Adrenal gland (tissue), 12 donors: ENCODE measurements around the gene VKORC1. TPM values are rescaled to one million over a fixed set of nuclear protein-coding genes. Genes with fewer than 3 reads are reported as not detected.

ENCODE experiments used
- DNase-seq, 7 donors: peaks; one replicate each; pipeline ENCODE4 v3.0.0-alpha.2; 2019 to 2020
- H3K27ac ChIP-seq, 5 donors: fragments of 200-600 bp; sonication (generic) in 4 of 5; 1 replicate in 3 of 5; 2 replicates in 2 of 5; pipeline versions ENCODE4 v1.5.1 to v1.8.0; 2016 to 2020; ENCODE audit warnings: mild to moderate bottlenecking in 1 of 5
- H3K27me3 ChIP-seq: fragments of 200-600 bp; 2 replicates; pipeline ENCODE4 v1.8.0; 2021
- H3K36me3 ChIP-seq, 2 donors: fragments of 200-600 bp; replicated peaks in 1 of 2; 1 replicate in 1 of 2; 2 replicates in 1 of 2; pipeline versions ENCODE4 v1.5.1 to v1.8.0; 2018 to 2022
- H3K4me1 ChIP-seq, 2 donors: fragments of 200-600 bp; replicated peaks in 1 of 2; 1 replicate in 1 of 2; 2 replicates in 1 of 2; pipeline versions ENCODE4 v1.5.1 to v1.8.0; 2018 to 2021
- H3K4me3 ChIP-seq, 4 donors: fragments of 200-600 bp; sonication (generic) in 3 of 4; one replicate each; pipeline ENCODE4 v1.5.1; 2016 to 2018
- H3K9me3 ChIP-seq, 3 donors: fragments of 200-600 bp; sonication (generic) in 1 of 3; replicated peaks in 1 of 3; 1 replicate in 2 of 3; 2 replicates in 1 of 3; pipeline versions ENCODE4 v1.5.1 to v1.8.0; 2016 to 2021
- POLR2A ChIP-seq, 2 donors: fragments of 450-650 bp; IDR thresholded peaks; one replicate each; pipeline ENCODE4 v1.6.1; 2017; ENCODE audit warnings: antibody characterized with exemption in 2 of 2, mild to moderate bottlenecking in 2 of 2, moderate library complexity in 1 of 2
- WGBS, 4 donors: extraction: QIAGEN DNeasy Blood & Tissue Kit in 2 of 4; methylation state at CpG; one replicate each; pipeline versions ENCODE4 v1.1.5 to v1.1.7; 2013 to 2017; 5-methylcytosine and 5-hydroxymethylcytosine counted together
- intact Hi-C, 2 donors: fragments of 100-400 bp; cut with DNase I; formaldehyde crosslinking; loops; one replicate each; pipeline versions ENCODE4 v1.14.1 to v1.15.0; 2022 to 2023
- polyA plus RNA-seq, 3 donors: library from polyadenylated mRNA; stranded (reverse); fragments of 200-250 nt in 2 of 3; fragments of 350-450 nt in 1 of 3; fragmentation: Illumina TruSeq in 1 of 3; extraction: RNeasy Lipid Tissue Mini Kit (QIAGEN cat#74804) in 1 of 3; gene quantifications; one replicate each; pipeline ENCODE4 v1.2.3, GENCODE V29; 2013 to 2014
- total RNA-seq, 9 donors: library from RNA; depleted of rRNA in 4 of 9; stranded (reverse); fragments of >200 nt in 4 of 9; fragments of 120-200 nt in 1 of 9; fragmentation: NEBNext Ultra II Directional in 1 of 9; extraction: Animal tissue kit (Norgen Biotek cat#: 25700) in 1 of 9; gene quantifications; one replicate each; pipeline versions ENCODE4 v1.1.0 to v1.2.4, GENCODE V29; 2013 to 2023
- TF ChIP-seq, protein P1 (sequence below), 6 experiments: fragments of 450-650 bp in 4 of 6; fragments of 200-600 bp in 2 of 6; sonication (generic) in 1 of 6; IDR thresholded peaks; 1 replicate in 5 of 6; 2 replicates in 1 of 6; pipeline versions ENCODE4 v1.5.1 to v1.8.0; 2016 to 2021; ENCODE audit warnings: antibody characterized with exemption in 6 of 6, mild to moderate bottlenecking in 2 of 6, moderate library complexity in 1 of 6
- donor health status: healthy with polysubstance abuse.
- donor health status: Bipolar disorder and iron deficiency.
- donor health status: DM: yes; HTN: yes; CAD: no.
- donor health status: DM: no; HTN: no; CAD: no.
- donor health status: DM: no; HTN: no; CAD: no.
- donor health status: DM: yes; HTN: yes; CAD: no.

Gene VKORC1
- total and polyA plus RNA-seq, 12 donors, result 38.6 to 267 (median 120) TPM

DNA sequence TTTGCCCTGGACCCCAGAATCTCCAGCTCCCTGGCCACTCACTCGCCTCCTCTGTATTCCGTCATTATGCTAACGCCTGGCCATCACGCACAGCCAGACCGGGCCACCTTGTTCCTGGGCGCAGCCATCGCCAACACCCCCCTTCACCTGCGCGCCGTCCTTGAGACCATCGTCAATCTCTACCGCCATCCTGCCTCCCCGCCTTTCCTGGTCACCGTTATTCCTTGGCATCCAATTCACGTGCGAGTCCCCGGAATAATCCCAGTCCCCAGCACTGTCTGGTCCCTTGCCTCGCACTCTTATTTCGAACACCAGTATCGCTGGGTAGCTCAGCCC, 541 bp downstream of the VKORC1 start:
- Histone ChIP-seq H3K4me1 (peaks cover 6 to 10% of the 10 kb centered on the region in 2 donors), H3K9me3 (no peaks in the 10 kb centered on the region), H3K4me3 (peak overlapping the region; percentile 54 to 78 (median 64)), H3K36me3 (peaks cover 0 to 14% of the 10 kb centered on the region in 2 donors), H3K27me3 (no peaks in the 10 kb centered on the region), H3K27ac (peak overlapping the region; percentile 64 to 93 (median 79))
- TF ChIP-seq, protein P1, sequence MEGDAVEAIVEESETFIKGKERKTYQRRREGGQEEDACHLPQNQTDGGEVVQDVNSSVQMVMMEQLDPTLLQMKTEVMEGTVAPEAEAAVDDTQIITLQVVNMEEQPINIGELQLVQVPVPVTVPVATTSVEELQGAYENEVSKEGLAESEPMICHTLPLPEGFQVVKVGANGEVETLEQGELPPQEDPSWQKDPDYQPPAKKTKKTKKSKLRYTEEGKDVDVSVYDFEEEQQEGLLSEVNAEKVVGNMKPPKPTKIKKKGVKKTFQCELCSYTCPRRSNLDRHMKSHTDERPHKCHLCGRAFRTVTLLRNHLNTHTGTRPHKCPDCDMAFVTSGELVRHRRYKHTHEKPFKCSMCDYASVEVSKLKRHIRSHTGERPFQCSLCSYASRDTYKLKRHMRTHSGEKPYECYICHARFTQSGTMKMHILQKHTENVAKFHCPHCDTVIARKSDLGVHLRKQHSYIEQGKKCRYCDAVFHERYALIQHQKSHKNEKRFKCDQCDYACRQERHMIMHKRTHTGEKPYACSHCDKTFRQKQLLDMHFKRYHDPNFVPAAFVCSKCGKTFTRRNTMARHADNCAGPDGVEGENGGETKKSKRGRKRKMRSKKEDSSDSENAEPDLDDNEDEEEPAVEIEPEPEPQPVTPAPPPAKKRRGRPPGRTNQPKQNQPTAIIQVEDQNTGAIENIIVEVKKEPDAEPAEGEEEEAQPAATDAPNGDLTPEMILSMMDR (IDR thresholded peaks at IDR 0.05), result no peak
- no peak for TF ChIP-seq POLR2A (IDR thresholded peaks at IDR 0.05)
- intact Hi-C loops, result no loop called here
- WGBS, 4 donors, result 0 to 1% (median 0%) methylated on average over 18 to 20 of the region's 20 CpGs
- DNase-seq, result peak in 3 of 7 donors; percentile 43 to 54 (median 53)

DNA sequence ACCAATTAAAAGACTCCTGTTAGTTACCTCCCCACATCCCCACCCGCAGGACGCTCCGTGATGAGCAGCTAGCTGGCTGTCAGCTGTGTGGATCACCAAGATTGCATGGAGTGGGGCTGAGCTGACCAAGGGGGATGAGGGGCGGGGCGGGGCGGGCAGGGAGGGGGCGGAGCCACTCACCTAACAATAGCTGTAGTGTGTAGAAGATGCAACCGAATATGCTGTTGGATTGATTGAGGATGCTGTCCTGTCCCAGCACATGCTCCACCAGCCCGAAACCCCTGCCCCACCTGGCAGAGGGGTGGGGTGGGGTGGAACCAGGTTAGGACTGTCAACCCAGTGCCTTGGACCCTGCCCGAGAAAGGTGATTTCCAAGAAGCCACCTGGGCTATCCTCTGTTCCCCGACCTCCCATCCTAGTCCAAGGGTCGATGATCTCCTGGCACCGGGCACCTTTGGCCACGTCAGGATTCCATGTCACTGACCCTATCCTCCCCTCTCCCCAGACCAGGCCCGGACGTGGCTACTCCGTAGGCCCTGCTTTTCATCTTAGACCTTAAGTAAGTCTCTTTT, 1.4 kb downstream of the VKORC1 start:
- intact Hi-C loops, result no loop called here
- peak in 2 of 7 donors; percentile 24 to 26 for DNase-seq
- peak overlapping the region in 1 of 5 donors; percentile 93 for H3K27ac ChIP-seq
- no peaks in the 10 kb centered on the region for H3K27me3 ChIP-seq
- peaks cover 6 to 10% of the 10 kb centered on the region in 2 donors for H3K4me1 ChIP-seq
- no peak overlapping the region for H3K4me3 ChIP-seq
- H3K9me3 ChIP-seq, result no peaks in the 10 kb centered on the region
- WGBS, 4 donors, result 49 to 73% (median 55%) methylated on average over 10 to 17 of the region's 17 CpGs
- H3K36me3 ChIP-seq, result peaks cover 0 to 14% of the 10 kb centered on the region in 2 donors
- TF ChIP-seq, protein P1 (IDR thresholded peaks at IDR 0.05), result no peak
- TF ChIP-seq POLR2A (IDR thresholded peaks at IDR 0.05), result no peak

DNA sequence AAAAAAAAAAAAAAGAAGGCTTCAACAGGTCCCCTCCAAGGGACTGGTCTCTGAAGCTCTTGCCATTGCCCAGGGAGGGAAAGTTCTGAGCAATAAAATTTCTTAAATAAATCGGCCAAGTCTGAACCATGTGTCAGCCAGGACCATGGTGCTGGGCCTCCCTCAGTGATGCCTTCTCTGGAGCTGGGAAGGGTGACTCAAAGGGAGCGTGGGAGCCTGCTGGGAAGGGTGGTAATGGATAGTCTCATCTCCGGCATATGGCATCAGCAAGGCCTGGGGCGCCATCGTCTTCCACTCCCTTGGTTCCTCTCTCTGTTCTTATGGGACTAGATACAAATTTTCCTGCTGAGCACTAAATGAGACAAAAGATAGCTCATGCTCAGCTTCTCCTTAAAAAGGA, 2.3 kb downstream of the VKORC1 start:
- H3K27me3 ChIP-seq, result no peaks in the 10 kb centered on the region
- no peak overlapping the region for H3K4me3 ChIP-seq
- H3K27ac ChIP-seq, result no peak overlapping the region
- H3K9me3 ChIP-seq, result no peaks in the 10 kb centered on the region
- 90 to 97% (median 96%) methylated on average over 5 of the region's 5 CpGs for WGBS, 4 donors
- intact Hi-C loops, result no loop called here
- DNase-seq, result no peak
- H3K4me1 ChIP-seq, result peaks cover 6 to 10% of the 10 kb centered on the region in 2 donors
- TF ChIP-seq, protein P1 (IDR thresholded peaks at IDR 0.05), result no peak
- TF ChIP-seq POLR2A (IDR thresholded peaks at IDR 0.05), result no peak
- H3K36me3 ChIP-seq, result peaks cover 0 to 14% of the 10 kb centered on the region in 2 donors

DNA sequence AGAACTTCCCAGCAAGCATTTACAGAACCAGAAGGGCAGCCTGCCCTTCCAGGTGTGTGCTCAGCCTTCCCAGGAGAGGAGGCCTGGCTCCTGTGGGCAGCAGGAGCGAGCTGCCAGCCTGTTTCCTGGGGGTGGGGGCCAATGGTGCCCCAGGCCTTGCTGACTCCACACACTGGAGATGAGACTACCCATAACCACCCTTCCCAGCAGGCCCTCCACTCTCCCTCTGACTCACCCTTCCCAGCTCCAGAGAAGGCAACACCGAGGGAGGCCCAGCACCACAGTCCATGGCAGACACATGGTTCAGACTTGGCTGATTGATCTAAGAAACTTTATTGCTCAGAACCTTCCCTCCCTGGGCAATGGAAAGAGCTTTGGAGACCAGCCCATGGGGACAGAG, 4.1 kb downstream of the VKORC1 start:
- H3K27me3 ChIP-seq, result no peaks in the 10 kb centered on the region
- H3K36me3 ChIP-seq, result peaks cover 0 to 14% of the 10 kb centered on the region in 2 donors
- no peak overlapping the region for H3K27ac ChIP-seq
- no peak for TF ChIP-seq POLR2A (IDR thresholded peaks at IDR 0.05)
- TF ChIP-seq, protein P1 (IDR thresholded peaks at IDR 0.05), result no peak
- no peak for DNase-seq
- no peaks in the 10 kb centered on the region for H3K9me3 ChIP-seq
- 67 to 85% (median 76%) methylated on average over 1 to 2 of the region's 2 CpGs for WGBS, 4 donors
- peaks cover 6 to 10% of the 10 kb centered on the region in 2 donors for H3K4me1 ChIP-seq
- intact Hi-C loops, result no loop called here
- no peak overlapping the region for H3K4me3 ChIP-seq
